Esophagus squamous epithelium (tissue), 4 donors: ENCODE measurements around the gene TTC31.

Experiments
- CTCF ChIP-seq, 6 experiments: fragments of 450-650 bp in 4 of 6; fragments of 200-600 bp in 2 of 6; sonication (generic) in 2 of 6; IDR thresholded peaks; one replicate each; pipeline ENCODE4 v1.5.1; 2016 to 2019; ENCODE audit warnings: antibody characterized with exemption in 6 of 6, mild to moderate bottlenecking in 4 of 6, moderate library complexity in 4 of 6
- POLR2A ChIP-seq, 4 donors: fragments of 450-650 bp; IDR thresholded peaks; one replicate each; pipeline ENCODE4 v1.6.1; 2017; ENCODE audit warnings: antibody characterized with exemption in 4 of 4, mild to moderate bottlenecking in 4 of 4, moderate library complexity in 3 of 4

GRCh38 chr2:74537140-74537539, 54.3 kb downstream of the TTC31 start:
- TF ChIP-seq CTCF (IDR thresholded peaks at IDR 0.05) (no peak), POLR2A (IDR thresholded peaks at IDR 0.05) (no peak)
